ENCODE data around the gene LRRC37B.
"Not testable (repeated sequence)": the region's sequence is repeated elsewhere in the genome, so short reads cannot be mapped to it uniquely, and the experiment has no call there.

Gene LRRC37B

DNA sequence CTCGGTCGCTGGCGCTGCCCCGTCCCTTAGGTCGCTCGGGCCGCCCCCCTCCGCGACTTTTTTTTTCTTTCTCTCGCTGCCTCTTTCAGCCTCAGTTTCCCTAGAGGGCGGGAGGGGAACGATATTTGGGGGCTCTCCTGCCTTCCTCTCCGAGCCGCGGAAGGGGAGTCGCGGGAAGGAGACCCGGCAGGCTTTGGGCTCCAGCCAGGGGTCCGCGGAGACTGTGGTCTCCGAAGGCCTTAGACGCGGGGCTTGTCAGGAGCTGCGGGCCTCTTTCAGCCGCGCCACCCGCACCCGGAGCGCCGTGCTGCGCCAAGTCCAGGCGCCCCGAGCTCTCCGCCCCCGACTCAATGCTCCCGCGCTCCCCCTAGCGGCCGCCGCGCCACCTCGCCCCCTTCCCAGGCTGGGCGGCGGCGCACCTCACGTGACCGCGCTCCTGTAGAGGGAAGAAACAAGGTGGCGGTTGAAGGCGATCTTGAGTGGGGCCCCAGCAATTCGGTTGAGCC, at the start of gene LRRC37B:
Gene LRRC37B, plus strand, starts transcription at position 427 of the 506 bp plus-strand sequence. CDS start 14,010 bp downstream, outside the sequence.
- DNase-seq, result peak; percentile 82
- no peak within 1 kb of the TSS for H3K27ac ChIP-seq (ENCODE audit: low read length)
- H3K9me2 ChIP-seq (replicated peaks; ENCODE audit: insufficient read depth, low read length), result no peaks in the 10 kb centered on the region
- no peaks in the 10 kb centered on the region for H3K27me3 ChIP-seq (replicated peaks; ENCODE audit: insufficient read depth, low read length)
- peak within 1 kb of the TSS; percentile 85 for H2AFZ ChIP-seq (ENCODE audit: low read length)
- H3K79me2 ChIP-seq (ENCODE audit: low read length), result peaks cover 27% of the 10 kb centered on the region
- no peaks in the 10 kb centered on the region for H4K20me1 ChIP-seq (ENCODE audit: insufficient read depth, low read length)
- peak within 1 kb of the TSS; percentile 74 for H3K4me3 ChIP-seq (ENCODE audit: low read length)
- no peaks in the 10 kb centered on the region for H3K9me3 ChIP-seq (replicated peaks; ENCODE audit: insufficient read depth, low read length)
- no peaks in the 10 kb centered on the region for H3K36me3 ChIP-seq (replicated peaks; ENCODE audit: insufficient read depth, low read length)
- TF ChIP-seq, protein P1, sequence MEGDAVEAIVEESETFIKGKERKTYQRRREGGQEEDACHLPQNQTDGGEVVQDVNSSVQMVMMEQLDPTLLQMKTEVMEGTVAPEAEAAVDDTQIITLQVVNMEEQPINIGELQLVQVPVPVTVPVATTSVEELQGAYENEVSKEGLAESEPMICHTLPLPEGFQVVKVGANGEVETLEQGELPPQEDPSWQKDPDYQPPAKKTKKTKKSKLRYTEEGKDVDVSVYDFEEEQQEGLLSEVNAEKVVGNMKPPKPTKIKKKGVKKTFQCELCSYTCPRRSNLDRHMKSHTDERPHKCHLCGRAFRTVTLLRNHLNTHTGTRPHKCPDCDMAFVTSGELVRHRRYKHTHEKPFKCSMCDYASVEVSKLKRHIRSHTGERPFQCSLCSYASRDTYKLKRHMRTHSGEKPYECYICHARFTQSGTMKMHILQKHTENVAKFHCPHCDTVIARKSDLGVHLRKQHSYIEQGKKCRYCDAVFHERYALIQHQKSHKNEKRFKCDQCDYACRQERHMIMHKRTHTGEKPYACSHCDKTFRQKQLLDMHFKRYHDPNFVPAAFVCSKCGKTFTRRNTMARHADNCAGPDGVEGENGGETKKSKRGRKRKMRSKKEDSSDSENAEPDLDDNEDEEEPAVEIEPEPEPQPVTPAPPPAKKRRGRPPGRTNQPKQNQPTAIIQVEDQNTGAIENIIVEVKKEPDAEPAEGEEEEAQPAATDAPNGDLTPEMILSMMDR (IDR thresholded peaks at IDR 0.05; ENCODE audit: low read length), result peak; percentile 73
- no peak for TF ChIP-seq EZH2phosphoT487 (IDR thresholded peaks at IDR 0.05; ENCODE audit: low read length)
- no peak for TF ChIP-seq EZH2 (optimal IDR thresholded peaks at IDR 0.05; ENCODE audit: low read depth, low read length)
- peaks cover 4% of the 10 kb centered on the region for H3F3A ChIP-seq (ENCODE audit: insufficient read depth, low read length)
- peak within 1 kb of the TSS; percentile 96 for H3K4me2 ChIP-seq (ENCODE audit: low read depth, low read length)
- H3K9ac ChIP-seq (ENCODE audit: low read length), result peak within 1 kb of the TSS; percentile 65
- peaks cover 4% of the 10 kb centered on the region; the same call in 1 of the 2 replicates for H3K4me1 ChIP-seq (ENCODE audit: low read length)

DNA sequence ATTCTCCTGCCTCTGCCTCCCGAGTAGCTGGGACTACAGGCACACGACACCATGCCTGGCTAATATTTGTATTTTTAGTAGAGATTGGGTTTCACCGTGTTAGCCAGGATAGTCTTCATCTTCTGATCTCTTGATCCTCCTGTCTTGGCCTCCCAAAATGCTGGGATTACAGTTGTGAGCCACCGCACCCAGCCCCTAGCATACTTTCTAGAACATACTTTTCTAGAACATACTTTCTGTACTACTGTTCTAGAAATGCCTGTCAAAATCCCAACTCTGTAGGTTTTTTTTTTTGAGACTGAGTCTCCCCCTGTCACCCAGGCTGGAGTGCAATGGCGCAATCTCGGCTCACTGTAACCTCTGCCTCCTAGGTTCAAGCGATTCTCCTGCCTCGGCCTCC, 43.1 kb upstream of the LRRC37B start:
- peaks cover 35% of the 10 kb centered on the region for H3K79me2 ChIP-seq (ENCODE audit: low read length)

DNA sequence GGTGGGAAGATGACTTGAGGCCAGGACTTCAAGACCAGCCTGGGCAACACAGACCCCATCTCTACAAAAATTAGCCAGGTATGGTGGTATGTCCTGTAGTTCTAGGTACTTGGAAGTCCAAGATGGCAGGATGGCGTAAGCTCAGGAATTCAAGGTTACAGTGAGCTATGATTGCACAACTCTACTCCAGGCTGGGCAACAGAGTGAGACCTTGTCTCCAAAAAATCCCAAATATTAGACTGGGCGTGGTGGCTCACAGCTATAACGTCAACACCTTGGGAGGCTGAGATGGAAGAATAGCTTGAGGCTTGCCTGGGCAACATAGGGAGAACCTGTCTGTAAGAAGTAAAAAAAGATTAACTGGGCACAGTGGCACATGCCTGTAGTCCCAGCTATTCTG, 39.5 kb upstream of the LRRC37B start:
- Histone ChIP-seq H3K4me2 (ENCODE audit: low read depth, low read length) (no peak overlapping the region), H3K27ac (ENCODE audit: low read length) (no peak overlapping the region), H3F3A (ENCODE audit: insufficient read depth, low read length) (no peaks in the 10 kb centered on the region), H2AFZ (ENCODE audit: low read length) (no peak overlapping the region), H3K9me2 (replicated peaks; ENCODE audit: insufficient read depth, low read length) (no peaks in the 10 kb centered on the region), H3K9ac (ENCODE audit: low read length) (no peak overlapping the region), H3K79me2 (ENCODE audit: low read length) (peaks cover 16% of the 10 kb centered on the region), H3K36me3 (replicated peaks; ENCODE audit: insufficient read depth, low read length) (no peaks in the 10 kb centered on the region), H3K27me3 (replicated peaks; ENCODE audit: insufficient read depth, low read length) (no peaks in the 10 kb centered on the region), H3K9me3 (replicated peaks; ENCODE audit: insufficient read depth, low read length) (no peaks in the 10 kb centered on the region), H3K4me3 (ENCODE audit: low read length) (no peak overlapping the region), H4K20me1 (ENCODE audit: insufficient read depth, low read length) (no peaks in the 10 kb centered on the region), H3K4me1 (ENCODE audit: low read length) (no peaks in the 10 kb centered on the region)
- DNase-seq, result no peak
- no peak for TF ChIP-seq EZH2 (optimal IDR thresholded peaks at IDR 0.05; ENCODE audit: low read depth, low read length)

More for the DNA sequence above, 43.1 kb upstream of the LRRC37B start:
- H3K9ac ChIP-seq (ENCODE audit: low read length); H3K9me2 ChIP-seq (replicated peaks; ENCODE audit: insufficient read depth, low read length); H4K20me1 ChIP-seq (ENCODE audit: insufficient read depth, low read length); H3K4me3 ChIP-seq (ENCODE audit: low read length); H3K9me3 ChIP-seq (replicated peaks; ENCODE audit: insufficient read depth, low read length); H3K27ac ChIP-seq (ENCODE audit: low read length); H3K4me2 ChIP-seq (ENCODE audit: low read depth, low read length); H3K4me1 ChIP-seq (ENCODE audit: low read length); H3F3A ChIP-seq (ENCODE audit: insufficient read depth, low read length); H2AFZ ChIP-seq (ENCODE audit: low read length); H3K36me3 ChIP-seq (replicated peaks; ENCODE audit: insufficient read depth, low read length); H3K27me3 ChIP-seq (replicated peaks; ENCODE audit: insufficient read depth, low read length); DNase-seq: not testable (repeated sequence)

DNA sequence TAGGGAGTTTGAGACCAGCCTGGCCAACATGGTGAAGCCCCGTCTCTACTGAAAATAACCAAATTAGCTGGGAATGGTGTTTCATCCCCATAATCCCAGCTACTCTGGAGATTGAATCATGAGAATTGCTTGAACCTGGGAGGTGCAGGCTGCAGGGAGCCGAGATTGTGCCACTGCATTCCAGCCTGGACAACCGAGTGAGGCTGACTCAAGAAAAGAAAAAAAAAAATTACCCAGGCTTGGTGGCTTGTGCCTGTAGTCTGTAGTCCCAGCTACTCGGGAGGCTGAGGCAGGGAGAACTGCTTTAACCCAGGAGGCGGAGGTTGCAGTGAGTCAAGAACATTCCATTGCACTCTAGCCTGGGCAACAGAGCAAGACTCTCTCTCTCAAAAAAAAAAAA, 36.8 kb upstream of the LRRC37B start:
- not testable (repeated sequence) for H4K20me1 ChIP-seq (ENCODE audit: insufficient read depth, low read length); H3K27me3 ChIP-seq (replicated peaks; ENCODE audit: insufficient read depth, low read length); H3K4me2 ChIP-seq (ENCODE audit: low read depth, low read length); H3K36me3 ChIP-seq (replicated peaks; ENCODE audit: insufficient read depth, low read length); H2AFZ ChIP-seq (ENCODE audit: low read length); H3K79me2 ChIP-seq (ENCODE audit: low read length); H3K4me1 ChIP-seq (ENCODE audit: low read length); H3K9ac ChIP-seq (ENCODE audit: low read length); DNase-seq; H3K9me2 ChIP-seq (replicated peaks; ENCODE audit: insufficient read depth, low read length); H3K27ac ChIP-seq (ENCODE audit: low read length); H3K9me3 ChIP-seq (replicated peaks; ENCODE audit: insufficient read depth, low read length); H3K4me3 ChIP-seq (ENCODE audit: low read length); H3F3A ChIP-seq (ENCODE audit: insufficient read depth, low read length)

DNA sequence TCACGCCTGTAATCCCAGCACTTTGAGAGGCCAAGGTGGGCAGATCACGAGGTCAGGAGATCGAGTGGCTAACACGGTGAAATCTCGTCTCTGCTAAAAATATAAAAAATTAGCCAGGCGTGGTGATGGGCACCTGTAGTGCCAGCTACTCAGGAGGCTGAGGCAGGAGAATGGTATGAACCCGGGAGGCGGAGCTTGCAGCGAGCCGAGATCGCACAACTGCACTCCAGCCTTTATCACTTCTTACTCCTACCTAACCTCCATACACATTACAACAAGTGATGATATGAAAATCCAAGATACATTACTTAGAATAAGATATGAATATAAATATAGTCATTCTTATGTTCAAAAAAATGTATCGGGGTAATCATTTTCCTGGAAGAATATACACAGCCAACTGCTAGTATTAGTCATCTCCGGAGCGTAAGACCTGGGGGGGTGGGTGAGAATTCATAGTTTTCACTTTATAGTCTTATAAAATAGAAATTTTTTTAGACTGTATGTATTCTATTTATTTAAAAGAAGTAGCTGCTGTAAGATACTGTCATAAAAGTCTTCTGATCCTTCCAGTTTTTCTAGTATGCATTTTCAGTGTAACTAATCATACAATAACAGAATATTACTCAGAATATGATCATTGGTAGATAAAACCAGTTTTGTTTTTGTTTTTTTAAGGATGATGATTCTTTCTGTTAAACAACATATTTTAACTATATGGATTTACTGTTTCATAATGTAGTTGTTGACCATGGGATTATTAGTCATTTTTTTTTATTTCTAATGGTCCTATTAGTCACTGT, 32.7 kb upstream of the LRRC37B start:
- not testable (repeated sequence) for H3K27me3 ChIP-seq (replicated peaks; ENCODE audit: insufficient read depth, low read length); H3K9ac ChIP-seq (ENCODE audit: low read length)

DNA sequence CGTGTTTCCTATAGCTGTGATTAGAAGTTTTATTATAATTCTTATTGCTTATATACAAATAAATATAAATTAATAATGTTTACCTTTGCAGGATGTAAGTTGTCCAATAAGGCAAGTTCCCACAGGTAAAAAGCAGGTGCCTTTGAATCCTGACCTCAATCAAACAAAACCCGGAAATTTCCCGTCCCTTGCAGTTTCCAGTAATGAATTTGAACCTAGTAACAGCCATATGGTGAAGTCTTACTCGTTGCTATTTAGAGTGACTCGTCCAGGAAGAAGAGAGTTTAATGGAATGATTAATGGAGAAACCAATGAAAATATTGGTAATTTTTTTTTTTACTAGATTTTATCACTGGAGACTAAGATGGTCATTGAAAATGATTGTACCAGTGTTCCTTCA, 31.8 kb upstream of the LRRC37B start:
- H3K4me3 ChIP-seq (ENCODE audit: low read length); H3K9me2 ChIP-seq (replicated peaks; ENCODE audit: insufficient read depth, low read length): not testable (repeated sequence)

More for the DNA sequence above, 32.7 kb upstream of the LRRC37B start:
- not testable (repeated sequence) for H4K20me1 ChIP-seq (ENCODE audit: insufficient read depth, low read length); H3K79me2 ChIP-seq (ENCODE audit: low read length); H3K9me3 ChIP-seq (replicated peaks; ENCODE audit: insufficient read depth, low read length); H3K4me1 ChIP-seq (ENCODE audit: low read length); H2AFZ ChIP-seq (ENCODE audit: low read length); H3K9me2 ChIP-seq (replicated peaks; ENCODE audit: insufficient read depth, low read length); H3K4me2 ChIP-seq (ENCODE audit: low read depth, low read length); H3F3A ChIP-seq (ENCODE audit: insufficient read depth, low read length); H3K27ac ChIP-seq (ENCODE audit: low read length); H3K4me3 ChIP-seq (ENCODE audit: low read length); DNase-seq; H3K36me3 ChIP-seq (replicated peaks; ENCODE audit: insufficient read depth, low read length)

DNA sequence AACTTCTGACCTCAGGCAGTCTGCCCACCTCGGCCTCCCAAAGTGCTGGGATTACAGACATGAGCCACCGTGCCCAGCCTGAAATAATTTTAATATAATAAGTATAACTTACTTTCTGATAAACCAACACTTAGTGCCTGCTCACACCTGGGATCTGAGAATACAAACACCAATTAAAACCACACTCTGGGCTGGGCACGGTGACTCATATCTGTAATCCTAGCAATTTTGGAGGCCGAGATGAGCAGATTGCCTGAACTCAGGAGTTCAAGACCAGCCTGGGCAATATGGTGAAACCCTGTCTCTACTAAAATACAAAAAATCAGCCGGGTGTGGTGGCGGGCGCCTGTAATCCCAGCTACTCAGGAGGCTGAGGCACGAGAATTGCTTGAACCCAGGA, 15.4 kb upstream of the LRRC37B start:
- not testable (repeated sequence) for DNase-seq; H3K9ac ChIP-seq (ENCODE audit: low read length); H3K4me1 ChIP-seq (ENCODE audit: low read length); H4K20me1 ChIP-seq (ENCODE audit: insufficient read depth, low read length); H3K4me3 ChIP-seq (ENCODE audit: low read length); H3F3A ChIP-seq (ENCODE audit: insufficient read depth, low read length); H2AFZ ChIP-seq (ENCODE audit: low read length); H3K4me2 ChIP-seq (ENCODE audit: low read depth, low read length); H3K9me2 ChIP-seq (replicated peaks; ENCODE audit: insufficient read depth, low read length); H3K27me3 ChIP-seq (replicated peaks; ENCODE audit: insufficient read depth, low read length); H3K27ac ChIP-seq (ENCODE audit: low read length); H3K9me3 ChIP-seq (replicated peaks; ENCODE audit: insufficient read depth, low read length); H3K79me2 ChIP-seq (ENCODE audit: low read length)
- H3K36me3 ChIP-seq (replicated peaks; ENCODE audit: insufficient read depth, low read length), result peaks cover 28% of the 10 kb centered on the region; the same call in 1 of the 2 replicates

More for the DNA sequence above, 31.8 kb upstream of the LRRC37B start:
- H3K4me1 ChIP-seq (ENCODE audit: low read length); H3K4me2 ChIP-seq (ENCODE audit: low read depth, low read length); H2AFZ ChIP-seq (ENCODE audit: low read length); H3K79me2 ChIP-seq (ENCODE audit: low read length); H3K9me3 ChIP-seq (replicated peaks; ENCODE audit: insufficient read depth, low read length); H3K27ac ChIP-seq (ENCODE audit: low read length); H3F3A ChIP-seq (ENCODE audit: insufficient read depth, low read length); H3K27me3 ChIP-seq (replicated peaks; ENCODE audit: insufficient read depth, low read length); DNase-seq; H3K9ac ChIP-seq (ENCODE audit: low read length); H4K20me1 ChIP-seq (ENCODE audit: insufficient read depth, low read length); H3K36me3 ChIP-seq (replicated peaks; ENCODE audit: insufficient read depth, low read length): not testable (repeated sequence)
